Heart left ventricle (tissue), 13 donors: ENCODE data around the gene ACTL7B.

Experiments used
- POLR2A ChIP-seq, 2 donors: fragments of 450-650 bp; IDR thresholded peaks; one replicate each; pipeline ENCODE4 v1.6.1; 2017; ENCODE audit warnings: antibody characterized with exemption in 2 of 2, mild to moderate bottlenecking in 2 of 2, moderate library complexity in 2 of 2
- TF ChIP-seq, protein P1 (sequence below), 12 donors: fragments of 200-600 bp; sonication (generic) in 4 of 12; IDR thresholded peaks; one replicate each; pipeline versions ENCODE4 v1.5.0 to v1.8.0; 2018 to 2022; ENCODE audit warnings: antibody characterized with exemption in 12 of 12, mild to moderate bottlenecking in 5 of 12
- donor health status: ischemic (EF 13 %, LVEDD 7.1; RV severe dilation, severe dysfunction).
- donor health status: DM: no; HTN: yes; CAD: no.
- donor health status: DM: no; HTN: no; CAD: no.
- donor health status: ischemic (EF 25% LVEDD 6.9; RV normal size, moderate dysfunction).
- donor health status: ischemic (EF 25% LVEDD 5.7; RV mildly dilated, moderate dysfunction).
- donor health status: ischemic (EF 35%, LVEDD 5.7; RV mildly dilated, moderate dysfunction).
- donor health status: nonischemic (EF 11% LVEDD 7.7; RV severe dilation, severe dysfunction).
- donor health status: DM: yes; HTN: yes; CAD: no.
- donor health status: PGD.
- donor health status: ischemic (EF 29% LVEDD 5.4; RV normal size, mild dysfunction).
- donor health status: nonischemic (EF 23%, LVEDD 6.1; RV moderate dilation, normal function).

DNA sequence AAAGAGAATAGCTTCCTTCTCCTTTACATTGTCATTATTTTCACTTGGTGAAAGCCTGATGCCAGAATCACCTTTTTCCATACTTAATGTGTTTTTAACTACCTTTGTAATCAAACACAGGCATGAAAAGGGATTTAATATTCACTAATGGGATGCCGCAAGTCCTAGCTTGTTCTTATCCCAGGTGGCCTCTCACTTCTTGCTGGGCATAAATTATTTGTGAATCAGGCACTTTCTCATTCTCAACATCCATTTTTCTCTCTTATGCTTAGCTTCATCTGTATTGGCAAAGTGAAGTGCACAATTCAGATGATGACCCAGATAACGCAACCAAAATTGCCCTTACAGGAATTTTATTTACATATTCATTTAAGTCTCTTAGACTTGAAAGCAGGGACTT, 10.9 kb downstream of the ACTL7B start:
- TF ChIP-seq POLR2A (IDR thresholded peaks at IDR 0.05): no peak
- TF ChIP-seq, protein P1, sequence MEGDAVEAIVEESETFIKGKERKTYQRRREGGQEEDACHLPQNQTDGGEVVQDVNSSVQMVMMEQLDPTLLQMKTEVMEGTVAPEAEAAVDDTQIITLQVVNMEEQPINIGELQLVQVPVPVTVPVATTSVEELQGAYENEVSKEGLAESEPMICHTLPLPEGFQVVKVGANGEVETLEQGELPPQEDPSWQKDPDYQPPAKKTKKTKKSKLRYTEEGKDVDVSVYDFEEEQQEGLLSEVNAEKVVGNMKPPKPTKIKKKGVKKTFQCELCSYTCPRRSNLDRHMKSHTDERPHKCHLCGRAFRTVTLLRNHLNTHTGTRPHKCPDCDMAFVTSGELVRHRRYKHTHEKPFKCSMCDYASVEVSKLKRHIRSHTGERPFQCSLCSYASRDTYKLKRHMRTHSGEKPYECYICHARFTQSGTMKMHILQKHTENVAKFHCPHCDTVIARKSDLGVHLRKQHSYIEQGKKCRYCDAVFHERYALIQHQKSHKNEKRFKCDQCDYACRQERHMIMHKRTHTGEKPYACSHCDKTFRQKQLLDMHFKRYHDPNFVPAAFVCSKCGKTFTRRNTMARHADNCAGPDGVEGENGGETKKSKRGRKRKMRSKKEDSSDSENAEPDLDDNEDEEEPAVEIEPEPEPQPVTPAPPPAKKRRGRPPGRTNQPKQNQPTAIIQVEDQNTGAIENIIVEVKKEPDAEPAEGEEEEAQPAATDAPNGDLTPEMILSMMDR (IDR thresholded peaks at IDR 0.05): no peak
